AG04449 (cell line): ENCODE measurements around the gene TGFBR2.

Source experiments
- CTCF ChIA-PET: fragments of 350-600 bp; formaldehyde crosslinking; extraction: SDS; loops from one replicate; lab custom pipeline; 2021; ENCODE audit warnings: antibody characterized with exemption; lab: Yijun Ruan, JAX
- POLR2A ChIA-PET: fragments of 400-600, 350-600 bp; formaldehyde crosslinking; extraction: SDS; loops from one replicate; lab custom pipeline; 2020; ENCODE audit warnings: antibody characterized with exemption, inconsistent platforms; lab: Yijun Ruan, JAX
- DNase-seq: peaks from one replicate; pipeline ENCODE4 v3.0.0-alpha.2; 2010; ENCODE audit warnings: low read depth, low spot score
- H3K4me3 ChIP-seq: 2 replicates; pipeline ENCODE4 v1.5.1; 2011; ENCODE audit warnings: low read depth, mild to moderate bottlenecking, control low read depth, low read length
- CTCF ChIP-seq: IDR thresholded peaks from one replicate; pipeline ENCODE4 v1.5.1; 2011; ENCODE audit warnings: mild to moderate bottlenecking, moderate library complexity, low read length, control low read depth, inconsistent platforms; ENCODE audit not compliant: insufficient read depth; ENCODE audit errors: missing control alignments

Gene TGFBR2

GRCh38 chr3:30663533-30664241 is 57.3 kb downstream of the TGFBR2 start:
- POLR2A ChIA-PET: no interaction called here
- H3K4me3 ChIP-seq: no peak overlapping the region
- DNase-seq: no peak
- TF ChIP-seq CTCF: no peak
- CTCF ChIA-PET: no interaction called here

GRCh38 chr3:30664459-30664858 is 58.1 kb downstream of the TGFBR2 start:
- TF ChIP-seq CTCF: no peak
- no peak overlapping the region for H3K4me3 ChIP-seq
- POLR2A ChIA-PET: no interaction called here
- CTCF ChIA-PET: no interaction called here
- no peak for DNase-seq

- no peak for TF ChIP-seq CTCF
- ChIA-PET CTCF (interaction anchor here (0.9 kb wide), 1 partner anchor 15 kb away, joined by 4 read pairs; no protein-coding TSS in a partner anchor), POLR2A (no interaction called here)
- H3K4me3 ChIP-seq: no peak overlapping the region
- DNase-seq: no peak
Observed at GRCh38 chr3:30664884-30665283, 58.5 kb downstream of the TGFBR2 start.

- no peak for TF ChIP-seq CTCF
- POLR2A ChIA-PET: no interaction called here
- H3K4me3 ChIP-seq: no peak overlapping the region
- CTCF ChIA-PET: interaction anchor here (0.9 kb wide), 1 partner anchor 14 kb away, joined by 4 read pairs; no protein-coding TSS in a partner anchor
- DNase-seq: no peak
Observed at GRCh38 chr3:30665539-30665938, 59.1 kb downstream of the TGFBR2 start.

- ChIA-PET CTCF (interaction anchor here (0.8 to 0.9 kb wide), 2 partner anchors 12 to 624 kb away, joined by 3 read pairs; no protein-coding TSS in a partner anchor), POLR2A (no interaction called here)
- H3K4me3 ChIP-seq: no peak overlapping the region
- TF ChIP-seq CTCF: no peak
- no peak for DNase-seq
Observed at GRCh38 chr3:30666572-30667279, 60.3 kb downstream of the TGFBR2 start.

- no peak overlapping the region for H3K4me3 ChIP-seq
- POLR2A ChIA-PET: no interaction called here
- CTCF ChIA-PET: interaction anchor here (0.9 kb wide), 1 partner anchor 625 kb away, joined by 3 read pairs; no protein-coding TSS in a partner anchor
- TF ChIP-seq CTCF: no peak
- no peak for DNase-seq
Observed at GRCh38 chr3:30667280-30667651, 60.9 kb downstream of the TGFBR2 start.
